Stimulated activated CD8-positive, alpha-beta memory T cell treated with anti-CD3 and anti-CD28 coated beads, Interleukin-12 subunit alpha, Interleukin-12 subunit beta, amount 100 ng/mL, for 24 hours (primary cell): ENCODE measurements around the gene MTOR.

Experiments
- DNase-seq: peaks from one replicate; pipeline ENCODE4 v3.0.0-alpha.2; 2020; ENCODE audit errors: extremely low read depth

MTOR gene

DNA sequence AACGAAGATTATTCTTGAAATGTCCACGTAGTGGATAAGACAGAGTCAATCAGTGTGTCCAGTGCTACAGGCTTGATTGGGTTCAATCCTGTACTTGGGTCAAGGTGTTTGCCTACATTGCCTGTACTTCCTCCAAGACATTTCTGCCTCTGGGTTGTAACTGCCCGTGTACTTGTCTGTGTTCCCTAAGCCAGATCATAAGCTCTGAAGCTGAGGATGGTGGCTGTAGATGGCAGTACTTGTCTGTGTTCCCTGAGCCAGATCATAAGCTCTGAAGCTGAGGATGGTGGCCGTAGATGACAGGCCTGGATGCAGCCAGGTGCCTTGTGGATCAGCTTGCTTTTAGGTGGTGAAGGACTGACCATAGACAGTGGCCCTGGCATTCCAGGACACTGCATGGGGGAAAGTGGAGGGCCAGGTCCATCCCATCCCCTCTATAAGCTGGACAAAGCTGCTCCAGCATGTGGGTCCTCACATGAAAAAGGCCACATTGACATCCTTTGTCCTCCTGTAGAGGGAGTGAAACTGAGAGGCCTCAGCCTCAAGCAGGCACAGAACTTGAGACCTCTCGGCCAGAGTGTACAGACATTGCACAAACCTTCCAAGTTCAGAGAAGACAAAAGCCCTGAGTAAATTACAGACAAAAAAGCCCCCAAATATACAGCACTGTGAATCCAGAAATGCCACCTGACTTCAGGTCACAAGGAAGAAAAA is 200.5 kb downstream of the MTOR start:
- DNase-seq, result no peak

DNA sequence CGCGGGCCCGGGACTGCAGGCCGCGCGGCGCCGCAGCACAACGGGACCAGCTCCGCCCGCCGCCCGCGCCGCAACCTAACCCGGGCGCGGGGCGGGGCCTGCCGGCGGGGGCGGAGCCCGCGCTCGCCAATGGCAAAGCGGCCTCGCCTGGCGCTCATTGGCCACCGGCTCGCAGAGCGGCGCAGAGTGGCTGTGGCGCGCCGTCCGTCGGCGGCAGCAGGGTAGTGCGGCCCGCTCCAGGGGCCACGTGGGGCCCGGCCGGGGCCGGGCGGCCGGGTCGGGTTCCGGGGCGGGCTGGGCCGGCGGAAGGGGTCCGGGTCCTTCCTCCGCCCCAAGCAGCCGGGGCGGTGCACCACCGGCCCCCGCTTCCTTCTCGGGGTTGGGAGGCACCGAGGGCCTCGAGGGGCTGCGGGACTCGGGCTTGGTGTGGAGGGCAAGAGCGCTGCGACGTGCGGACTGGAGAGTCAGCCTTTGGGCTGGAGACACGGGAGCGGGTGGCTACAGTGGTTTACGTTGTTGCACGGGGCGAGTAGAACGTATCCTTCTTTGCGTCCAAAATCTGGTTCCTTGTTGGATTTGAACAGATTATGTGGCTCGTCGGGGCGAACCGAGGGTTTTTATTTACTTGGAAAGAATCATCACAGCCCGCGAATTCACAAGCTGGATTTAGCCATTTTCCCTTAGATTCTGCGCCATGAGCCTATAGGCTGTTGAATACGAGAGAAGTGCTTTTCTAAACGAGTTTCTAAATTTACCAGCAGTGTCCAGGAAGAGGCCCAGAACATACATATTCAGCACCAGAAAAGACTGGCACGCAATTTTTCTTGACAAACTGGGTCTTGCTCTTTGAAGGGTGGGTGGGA is 202.2 kb downstream of the MTOR start, which contains the start of gene SRM:
SRM (minus strand) TSS at position 51 of the 863 bp plus-strand sequence. CDS start 75 bp downstream, outside the sequence.
- DNase-seq, result peak; percentile 75

DNA sequence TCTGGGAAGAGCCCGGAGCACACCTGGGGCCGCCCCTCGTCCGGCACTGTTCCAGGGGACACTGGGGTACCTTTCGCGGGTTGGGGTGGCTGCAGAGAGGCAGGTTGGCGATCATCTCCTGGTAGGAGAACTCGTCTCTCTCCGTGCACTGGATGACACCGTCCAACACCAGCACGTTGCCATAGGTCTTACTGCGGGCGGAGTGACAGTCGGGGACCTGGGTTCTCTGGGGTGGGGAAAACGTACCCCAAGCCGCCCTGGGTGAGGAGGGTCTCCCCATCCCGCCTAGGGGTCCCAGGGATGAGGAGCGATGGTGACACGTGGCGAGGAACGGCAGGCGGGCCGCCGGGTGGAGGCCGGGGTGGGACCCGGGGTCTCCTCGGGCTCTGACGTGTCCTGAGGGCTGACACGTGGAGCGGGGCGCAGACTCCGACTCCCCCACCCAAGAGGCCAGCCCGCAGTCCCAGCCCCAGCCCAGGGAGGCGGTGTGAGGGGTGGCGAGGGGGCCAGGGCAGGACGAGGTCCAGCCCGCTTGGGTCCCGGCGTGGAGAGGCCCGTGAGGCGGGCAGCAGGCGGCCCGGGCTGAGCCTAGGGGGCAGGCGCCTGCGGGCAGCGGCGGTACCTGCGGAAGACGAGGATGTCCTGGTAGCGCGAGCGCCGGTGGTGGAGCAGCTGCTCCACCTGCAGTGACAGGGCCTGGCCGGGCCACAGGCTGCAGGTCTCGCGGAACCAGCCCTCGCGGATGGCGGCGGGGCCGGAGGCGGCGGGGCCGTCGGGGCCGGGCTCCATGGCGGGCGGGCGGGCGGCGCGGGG is 203.0 kb downstream of the MTOR start:
- DNase-seq, result no peak

DNA sequence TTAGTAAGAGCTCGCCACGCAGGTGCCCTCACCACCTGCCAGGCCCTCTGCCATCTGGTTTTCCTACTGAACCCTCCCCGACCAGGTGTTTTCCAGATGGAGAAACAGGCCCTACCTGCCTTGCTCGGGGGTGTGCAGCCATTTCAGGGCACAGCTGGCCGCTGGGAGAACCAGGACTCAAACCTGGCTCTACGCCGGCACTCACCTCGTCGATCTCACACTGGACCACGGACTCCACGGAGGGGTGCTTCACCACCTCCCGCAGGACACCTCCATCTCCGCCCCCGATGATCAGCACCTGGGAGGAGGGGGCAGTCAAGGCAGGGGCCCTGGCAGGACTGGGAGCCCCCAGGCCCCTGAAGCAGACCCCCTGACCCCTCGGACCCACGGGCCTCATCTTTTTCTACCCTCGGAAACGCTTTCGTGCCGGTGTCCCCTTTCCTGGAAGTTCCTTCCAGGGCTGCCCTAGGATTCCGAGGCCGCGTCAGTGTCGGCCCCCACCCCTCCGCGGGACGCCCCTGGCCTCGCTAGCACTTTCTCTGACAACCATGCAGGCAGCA is 203.7 kb downstream of the MTOR start:
- no peak for DNase-seq

DNA sequence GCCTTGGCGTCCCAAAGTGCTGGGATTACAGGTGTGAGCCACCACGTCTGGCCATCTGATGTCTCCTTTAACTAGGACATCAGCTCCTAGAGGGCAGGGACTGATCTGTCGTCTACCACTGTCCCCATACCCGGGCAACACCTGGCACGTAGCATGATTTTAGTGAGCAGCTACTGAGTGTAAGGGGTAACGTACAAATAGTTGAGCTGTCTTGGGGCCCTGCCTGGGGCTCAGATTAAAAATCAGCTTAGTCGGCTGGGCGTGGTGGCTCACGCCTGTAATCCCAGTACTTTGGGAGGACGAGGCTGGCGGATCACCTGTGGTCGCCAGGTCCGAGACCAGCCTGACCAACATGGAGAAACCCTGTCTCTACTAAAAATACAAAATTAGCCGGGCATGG is 204.3 kb downstream of the MTOR start:
- DNase-seq, result no peak

DNA sequence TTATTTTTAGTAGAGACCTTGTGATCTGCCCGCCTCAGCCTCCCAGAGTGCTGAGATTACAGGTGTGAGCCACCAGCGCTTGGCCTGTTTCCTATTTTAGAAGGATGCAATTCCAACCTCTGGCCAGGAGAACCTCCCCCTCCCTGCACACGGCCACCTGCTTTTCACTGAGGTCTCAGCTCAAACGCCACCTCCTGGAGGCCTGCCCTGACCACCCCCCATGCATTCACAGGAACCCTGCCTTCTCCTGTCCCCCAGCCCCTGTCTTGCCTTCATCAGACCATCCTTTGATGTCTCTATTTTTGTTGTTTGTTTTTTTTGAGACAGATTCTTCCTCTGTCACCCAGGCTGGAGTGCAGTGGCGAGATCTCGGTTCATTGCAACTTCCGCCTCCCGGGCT is 204.9 kb downstream of the MTOR start:
- DNase-seq, result no peak
